GM12892 (cell line): ENCODE results near the gene AIPL1.

Source experiments
- POLR2A ChIP-seq: IDR thresholded peaks from 2 replicates; pipeline ENCODE4 v1.6.1; 2011; ENCODE audit warnings: low read depth, low read length, control low read depth
- POLR2AphosphoS5 ChIP-seq: IDR thresholded peaks from 2 replicates; pipeline ENCODE4 v1.6.1; 2011; ENCODE audit warnings: low read depth, low read length, control low read depth
- TAF1 ChIP-seq: IDR thresholded peaks from 2 replicates; pipeline ENCODE4 v1.6.1; 2011; ENCODE audit warnings: low read depth, mild to moderate bottlenecking, control low read depth, low read length, borderline replicate concordance

- no peak for TF ChIP-seq POLR2A
- no peak for TF ChIP-seq POLR2AphosphoS5
- no peak for TF ChIP-seq TAF1
Observed at GRCh38 chr17:6413065-6413464, 21.9 kb downstream of the AIPL1 start.
